Neural progenitor cell (in vitro differentiated cells): Measurements from ENCODE around the gene UGT1A7.

ENCODE experiments used
- EZH2 ChIP-seq: fragments of 200-600 bp; sonication (generic); IDR thresholded peaks from 2 replicates; pipeline ENCODE4 v1.6.1; 2017; ENCODE audit warnings: antibody characterized with exemption, mild to moderate bottlenecking, moderate library complexity
- TF ChIP-seq, protein P1 (sequence below): fragments of 200-600 bp; sonication (generic); IDR thresholded peaks from 2 replicates; pipeline ENCODE4 v1.5.1; 2017; ENCODE audit warnings: antibody characterized with exemption, mild to moderate bottlenecking

DNA sequence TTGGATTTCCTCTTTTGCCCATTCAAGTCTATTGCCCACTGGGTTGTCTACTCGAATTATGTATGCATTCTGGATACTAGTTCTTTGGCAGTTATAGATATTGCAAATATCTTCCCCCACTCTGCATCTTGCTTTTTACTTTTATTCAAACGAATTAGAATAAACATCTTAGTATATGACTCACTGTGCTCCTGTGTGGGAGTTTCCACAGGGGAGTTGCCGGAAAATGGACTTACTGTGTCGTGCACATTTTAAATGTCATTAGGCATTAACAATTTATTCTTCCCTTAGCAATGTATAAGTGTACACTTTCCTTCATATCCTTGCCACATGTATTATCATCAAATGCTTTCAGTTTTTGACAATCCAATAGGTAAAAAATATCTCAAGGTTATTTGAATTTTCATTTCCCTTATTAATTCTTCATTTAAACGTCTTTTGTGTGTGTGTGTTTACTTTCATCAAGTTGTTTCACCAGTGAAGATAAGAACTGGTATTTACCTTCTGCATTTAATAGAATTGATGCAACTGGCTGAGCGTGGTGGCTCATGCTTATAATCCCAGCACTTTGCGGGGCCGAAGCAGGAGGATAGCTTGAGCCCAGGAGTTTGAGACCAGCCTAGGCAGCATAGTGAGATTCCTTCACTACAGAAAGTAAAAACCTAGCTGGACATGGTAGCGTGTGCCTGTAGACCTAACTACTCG is 26.4 kb downstream of the UGT1A7 start:
- TF ChIP-seq, protein P1, sequence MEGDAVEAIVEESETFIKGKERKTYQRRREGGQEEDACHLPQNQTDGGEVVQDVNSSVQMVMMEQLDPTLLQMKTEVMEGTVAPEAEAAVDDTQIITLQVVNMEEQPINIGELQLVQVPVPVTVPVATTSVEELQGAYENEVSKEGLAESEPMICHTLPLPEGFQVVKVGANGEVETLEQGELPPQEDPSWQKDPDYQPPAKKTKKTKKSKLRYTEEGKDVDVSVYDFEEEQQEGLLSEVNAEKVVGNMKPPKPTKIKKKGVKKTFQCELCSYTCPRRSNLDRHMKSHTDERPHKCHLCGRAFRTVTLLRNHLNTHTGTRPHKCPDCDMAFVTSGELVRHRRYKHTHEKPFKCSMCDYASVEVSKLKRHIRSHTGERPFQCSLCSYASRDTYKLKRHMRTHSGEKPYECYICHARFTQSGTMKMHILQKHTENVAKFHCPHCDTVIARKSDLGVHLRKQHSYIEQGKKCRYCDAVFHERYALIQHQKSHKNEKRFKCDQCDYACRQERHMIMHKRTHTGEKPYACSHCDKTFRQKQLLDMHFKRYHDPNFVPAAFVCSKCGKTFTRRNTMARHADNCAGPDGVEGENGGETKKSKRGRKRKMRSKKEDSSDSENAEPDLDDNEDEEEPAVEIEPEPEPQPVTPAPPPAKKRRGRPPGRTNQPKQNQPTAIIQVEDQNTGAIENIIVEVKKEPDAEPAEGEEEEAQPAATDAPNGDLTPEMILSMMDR: no peak
- TF ChIP-seq EZH2: no peak
